DMS 273 treated with DMSO at 0.1 percent for 48 hours (cell line): Measurements from ENCODE around the gene ATP5F1D.

ENCODE experiments used
- DNase-seq: peaks from one replicate; lab custom pipeline; 2025; lab: John Stamatoyannopoulos, UW

ATP5F1D gene

DNA sequence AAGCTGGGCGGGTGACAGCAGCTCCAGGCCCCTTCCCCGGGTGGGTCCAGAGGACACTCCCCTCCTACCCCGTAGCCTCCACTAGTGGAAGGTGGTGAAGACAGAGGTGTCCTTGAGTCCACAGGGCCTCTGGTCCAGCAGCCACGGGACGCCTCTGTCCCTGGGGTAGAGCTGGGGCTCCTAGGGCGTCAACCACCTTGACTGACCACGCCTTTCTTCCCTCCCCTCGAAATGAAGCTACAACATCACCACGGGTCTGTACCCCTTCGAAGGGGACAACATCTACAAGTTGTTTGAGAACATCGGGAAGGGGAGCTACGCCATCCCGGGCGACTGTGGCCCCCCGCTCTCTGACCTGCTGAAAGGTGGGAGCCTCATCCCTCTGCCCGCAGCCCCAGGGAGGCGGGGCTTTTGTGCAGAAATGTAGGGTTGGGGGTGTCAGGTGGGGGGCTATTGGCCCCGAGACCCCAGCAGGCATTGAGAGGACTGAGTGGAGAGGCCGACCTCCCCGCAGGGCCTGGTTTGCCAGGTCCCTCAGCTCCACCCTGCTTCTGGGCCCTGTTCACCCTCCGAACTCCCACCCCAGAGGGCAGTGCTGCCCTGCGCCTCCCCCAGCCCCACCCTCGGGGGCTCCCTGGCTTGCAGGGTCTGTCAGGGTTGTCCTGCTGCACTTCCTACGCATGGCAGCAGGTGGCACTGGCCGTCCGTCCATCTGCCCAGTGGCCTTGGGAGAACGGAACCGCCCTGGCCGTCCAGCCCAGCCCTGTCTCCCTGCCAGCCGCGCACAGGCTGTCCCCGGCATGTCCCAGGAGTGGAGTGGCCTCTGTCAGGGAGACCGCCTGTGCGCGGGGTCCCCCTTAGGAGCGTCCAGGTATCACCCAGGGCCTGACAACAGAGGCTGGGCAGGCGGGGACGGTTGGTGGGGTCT, 20.3 kb upstream of the ATP5F1D start:
- DNase-seq: no peak

DNA sequence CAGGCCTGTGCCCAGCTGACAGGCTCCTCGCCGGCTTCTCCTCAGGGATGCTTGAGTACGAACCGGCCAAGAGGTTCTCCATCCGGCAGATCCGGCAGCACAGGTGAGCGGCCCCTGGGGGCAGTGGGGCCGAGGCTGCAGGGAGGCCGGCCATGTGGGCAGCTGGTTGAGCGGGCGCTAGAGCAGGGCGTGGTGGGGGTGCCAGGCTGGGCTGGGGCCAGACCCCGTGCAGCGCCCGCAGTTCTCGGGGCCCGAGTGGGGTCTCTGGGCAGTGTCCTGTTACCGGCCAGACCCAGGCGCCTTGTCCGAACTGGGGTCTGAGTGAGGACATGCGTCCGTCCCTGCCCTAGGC, 19.7 kb upstream of the ATP5F1D start:
- DNase-seq: no peak

DNA sequence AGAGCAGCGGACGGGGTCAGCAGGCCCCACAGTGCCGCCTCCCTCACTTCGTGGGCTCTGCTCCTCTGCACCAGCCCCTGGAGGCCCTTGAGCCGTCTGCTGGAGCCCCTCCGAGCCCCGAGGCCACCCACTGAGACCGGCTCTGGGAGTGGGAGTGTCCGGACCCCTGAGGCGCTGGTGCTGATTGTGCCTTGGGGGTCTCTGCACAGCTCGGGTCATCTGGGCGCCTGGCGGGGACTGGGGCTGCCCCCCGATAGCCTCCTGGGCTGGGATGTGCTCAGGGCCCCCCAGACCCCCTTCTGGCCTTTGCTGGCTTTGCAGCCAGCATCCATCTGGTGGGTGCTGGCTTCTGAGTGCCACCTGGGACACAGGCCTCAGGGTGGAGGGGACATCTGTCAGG, 19.2 kb upstream of the ATP5F1D start:
- DNase-seq: no peak

DNA sequence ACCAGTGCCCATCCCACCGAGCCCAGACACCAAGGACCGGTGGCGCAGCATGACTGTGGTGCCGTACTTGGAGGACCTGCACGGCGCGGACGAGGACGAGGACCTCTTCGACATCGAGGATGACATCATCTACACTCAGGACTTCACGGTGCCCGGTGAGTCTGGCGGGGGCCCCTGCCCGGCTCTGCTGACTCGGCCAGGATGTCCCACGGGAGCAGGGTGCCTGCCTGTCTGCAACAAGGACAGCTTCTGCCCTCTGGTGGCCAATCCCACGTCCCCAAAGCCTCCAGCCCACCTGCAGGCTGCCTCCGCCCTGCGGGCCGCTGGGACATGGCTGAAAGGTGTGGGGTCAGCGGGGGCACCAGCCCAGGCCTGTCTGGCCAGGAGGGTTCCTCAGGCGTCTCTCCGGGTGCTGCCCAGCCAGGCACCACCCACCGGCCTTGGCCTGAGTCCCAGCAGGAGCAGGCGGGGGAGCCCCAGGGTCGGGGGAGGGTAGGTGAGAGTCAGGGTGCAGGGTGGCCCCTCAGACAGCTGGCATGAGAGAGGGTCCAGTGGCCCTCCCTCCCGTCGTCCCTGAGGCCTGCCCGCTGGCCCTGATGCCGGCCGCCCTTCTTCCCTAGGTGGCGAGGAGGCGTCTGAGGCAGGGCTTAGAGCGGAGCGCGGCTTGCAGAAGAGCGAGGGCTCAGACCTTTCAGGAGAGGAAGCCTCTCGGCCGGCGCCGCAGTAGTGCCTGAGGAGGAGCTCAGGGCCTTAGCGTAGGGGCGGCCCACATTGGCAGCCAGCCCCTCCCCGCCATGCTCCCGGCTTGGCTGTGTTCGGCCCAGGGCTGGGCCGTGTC, 18.3 kb upstream of the ATP5F1D start:
- DNase-seq: no peak

DNA sequence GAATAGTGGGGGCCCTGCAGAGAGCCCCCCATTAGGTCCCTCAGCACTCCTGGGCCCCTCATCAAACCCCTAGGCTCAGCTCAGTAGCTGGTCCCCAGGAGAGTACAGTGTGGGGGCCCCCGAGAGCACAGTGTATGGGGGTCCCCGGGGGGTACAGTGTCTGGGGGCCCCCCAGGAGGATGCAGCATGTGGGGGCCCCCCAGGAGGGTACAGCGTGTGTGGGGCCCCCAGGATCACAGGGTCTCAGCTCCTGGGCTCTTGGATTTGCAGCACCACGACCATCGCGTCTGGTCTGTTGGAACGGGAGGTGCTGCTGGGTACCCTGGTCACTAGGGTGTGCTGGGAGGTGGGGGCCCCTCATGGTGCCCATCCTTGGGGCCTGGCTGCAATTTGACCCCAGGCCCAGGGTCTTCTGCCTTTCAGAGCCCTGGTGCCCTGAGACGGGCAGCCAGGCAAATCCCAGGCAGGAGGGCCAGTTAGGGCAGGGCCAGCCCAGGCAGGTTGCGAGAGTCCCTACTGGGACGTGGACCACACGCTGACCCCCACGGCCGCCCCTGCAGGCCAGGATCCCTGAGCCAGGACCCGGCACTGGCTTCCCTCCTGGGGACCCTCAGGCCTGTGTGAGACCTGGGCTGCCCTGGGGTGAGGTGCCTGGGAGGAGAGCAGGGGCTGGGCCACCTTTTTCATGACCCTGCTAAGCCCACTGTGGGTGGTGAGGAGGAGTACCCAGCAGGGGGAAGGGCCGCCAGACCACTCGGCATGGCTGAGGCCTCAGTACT, 17.3 kb upstream of the ATP5F1D start:
- no peak for DNase-seq

DNA sequence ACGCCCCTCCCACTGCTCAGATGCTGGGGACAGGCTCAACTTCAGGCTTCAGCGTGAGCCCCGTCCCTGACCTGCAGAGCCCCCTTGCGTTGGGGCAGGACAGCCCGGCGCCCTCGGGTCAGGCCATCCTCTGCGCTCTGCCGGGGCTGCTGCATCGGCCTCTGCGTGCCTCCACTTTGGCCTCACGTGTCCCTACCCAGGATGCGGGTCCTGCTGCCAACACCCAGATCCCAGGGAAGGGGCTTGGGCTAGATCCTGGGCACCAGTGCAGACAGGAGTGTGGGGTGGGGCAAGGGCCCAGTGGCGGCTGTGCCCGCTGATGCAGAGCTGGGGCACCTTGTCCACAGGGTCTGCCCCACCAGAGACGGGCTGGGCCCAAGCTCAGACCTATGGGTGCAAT, 16.7 kb upstream of the ATP5F1D start:
- DNase-seq: no peak

DNA sequence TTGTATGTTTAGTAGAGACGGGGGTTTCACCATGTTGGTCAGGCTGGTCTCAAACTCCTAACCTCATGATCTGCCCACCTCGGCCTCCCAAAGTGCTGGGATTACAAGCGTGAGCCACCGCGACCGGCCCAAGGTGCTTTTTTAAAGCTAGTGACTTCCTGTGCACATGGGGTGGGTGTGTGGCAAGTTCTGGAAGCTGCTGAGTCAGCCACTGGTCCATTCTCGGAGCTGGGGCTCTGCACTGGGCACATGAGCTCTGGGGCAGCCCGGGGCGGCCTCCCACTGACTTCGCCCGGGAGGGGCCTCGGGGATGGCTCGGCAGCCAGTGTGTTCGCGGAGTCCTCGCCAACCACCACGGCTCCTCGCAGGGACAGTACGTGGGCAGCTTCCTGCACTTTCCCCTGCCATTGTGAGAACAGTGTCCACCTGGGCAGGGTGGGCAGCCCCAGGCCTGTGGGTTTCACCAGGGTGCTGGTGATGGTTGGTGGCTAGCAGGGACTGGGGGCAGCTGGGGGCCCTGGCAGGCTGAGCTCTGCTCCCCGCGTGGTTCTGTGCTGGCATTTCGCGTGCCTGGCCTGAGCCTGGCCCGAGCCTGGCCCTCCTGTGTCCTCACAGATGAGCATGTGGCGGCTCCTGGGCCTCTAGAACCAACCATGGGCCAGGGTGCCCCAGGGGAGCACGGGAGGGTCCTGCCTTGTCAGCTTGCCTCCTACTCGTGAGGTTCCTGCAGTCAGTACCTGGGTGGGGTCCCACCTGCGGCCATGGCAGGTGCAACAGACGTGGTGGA, 15.9 kb upstream of the ATP5F1D start:
- no peak for DNase-seq

DNA sequence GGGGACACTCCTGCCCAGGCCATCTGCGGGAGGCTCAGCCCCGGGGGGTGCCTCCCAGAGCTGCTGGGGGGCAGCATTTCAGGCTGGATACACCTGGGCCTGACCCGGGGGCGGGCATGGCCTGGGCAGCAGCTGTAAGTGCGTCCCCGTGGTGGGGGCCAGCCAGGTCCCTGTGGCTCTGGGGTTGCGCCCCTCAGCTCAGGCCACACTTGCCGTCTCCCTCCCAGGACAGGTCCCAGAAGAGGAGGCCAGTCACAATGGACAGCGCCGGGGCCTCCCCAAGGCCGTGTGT, 15.4 kb upstream of the ATP5F1D start:
- no peak for DNase-seq

DNA sequence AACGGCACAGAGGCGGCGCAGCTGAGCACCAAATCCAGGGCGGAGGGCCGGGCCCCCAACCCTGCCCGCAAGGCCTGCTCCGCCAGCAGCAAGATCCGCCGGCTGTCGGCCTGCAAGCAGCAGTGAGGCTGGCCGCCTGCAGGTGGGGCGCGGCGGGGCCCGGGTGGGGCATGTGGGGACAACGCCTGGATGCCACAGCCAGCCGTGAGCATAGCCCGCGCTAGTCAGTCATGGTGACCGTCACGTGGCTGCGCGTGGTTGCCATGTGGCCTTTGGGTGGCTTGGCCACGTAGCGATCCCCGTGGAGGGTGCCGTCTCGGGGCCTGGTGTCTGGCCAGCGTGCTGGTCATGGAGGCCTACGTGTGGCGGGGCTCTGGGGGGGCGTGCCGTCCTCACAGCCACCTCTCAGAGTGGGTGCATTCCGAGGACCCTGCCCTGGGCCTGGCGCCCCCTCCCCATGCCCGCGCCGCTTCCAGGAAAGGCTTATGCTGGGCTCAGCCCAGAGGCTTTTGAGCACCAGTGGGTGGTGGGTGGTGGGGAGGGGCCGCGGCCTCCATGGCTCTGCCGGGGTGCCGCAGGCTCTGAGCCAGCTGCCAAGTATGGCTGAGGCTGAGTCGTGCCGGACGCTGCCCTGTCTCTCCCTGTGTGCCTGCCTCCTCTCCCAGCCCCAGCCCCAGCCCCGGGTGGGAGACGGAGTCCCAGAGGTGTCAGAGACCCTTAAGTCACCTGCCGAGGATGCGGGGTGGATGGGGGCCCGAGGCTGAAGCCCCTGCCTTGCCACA, 14.8 kb upstream of the ATP5F1D start:
- DNase-seq: no peak

DNA sequence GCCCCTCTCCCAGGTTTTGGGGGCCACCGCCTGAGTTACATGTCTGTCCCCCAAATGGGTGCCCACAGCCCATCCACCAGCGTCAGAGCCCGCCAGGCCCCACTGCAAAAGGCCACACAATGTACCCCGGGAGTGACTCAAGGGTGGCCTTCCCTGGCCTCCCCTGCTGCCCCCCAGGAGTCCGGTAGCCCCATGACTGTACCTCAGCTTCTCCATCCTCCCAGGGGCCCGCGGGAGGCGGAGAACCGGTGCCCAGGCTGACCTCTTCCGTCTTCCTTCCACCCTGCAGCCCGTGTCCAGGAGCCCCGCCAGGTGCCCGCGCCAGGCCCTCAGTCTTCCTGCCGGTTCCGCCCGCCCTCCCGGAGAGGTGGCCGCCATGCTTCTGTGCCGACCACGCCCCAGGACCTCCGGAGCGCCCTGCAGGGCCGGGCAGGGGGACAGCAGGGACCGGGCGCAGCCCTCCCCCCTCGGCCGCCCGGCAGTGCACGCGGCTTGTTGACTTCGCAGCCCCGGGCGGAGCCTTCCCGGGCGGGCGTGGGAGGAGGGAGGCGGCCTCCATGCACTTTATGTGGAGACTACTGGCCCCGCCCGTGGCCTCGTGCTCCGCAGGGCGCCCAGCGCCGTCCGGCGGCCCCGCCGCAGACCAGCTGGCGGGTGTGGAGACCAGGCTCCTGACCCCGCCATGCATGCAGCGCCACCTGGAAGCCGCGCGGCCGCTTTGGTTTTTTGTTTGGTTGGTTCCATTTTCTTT, 14.1 kb upstream of the ATP5F1D start:
- DNase-seq: no peak

DNA sequence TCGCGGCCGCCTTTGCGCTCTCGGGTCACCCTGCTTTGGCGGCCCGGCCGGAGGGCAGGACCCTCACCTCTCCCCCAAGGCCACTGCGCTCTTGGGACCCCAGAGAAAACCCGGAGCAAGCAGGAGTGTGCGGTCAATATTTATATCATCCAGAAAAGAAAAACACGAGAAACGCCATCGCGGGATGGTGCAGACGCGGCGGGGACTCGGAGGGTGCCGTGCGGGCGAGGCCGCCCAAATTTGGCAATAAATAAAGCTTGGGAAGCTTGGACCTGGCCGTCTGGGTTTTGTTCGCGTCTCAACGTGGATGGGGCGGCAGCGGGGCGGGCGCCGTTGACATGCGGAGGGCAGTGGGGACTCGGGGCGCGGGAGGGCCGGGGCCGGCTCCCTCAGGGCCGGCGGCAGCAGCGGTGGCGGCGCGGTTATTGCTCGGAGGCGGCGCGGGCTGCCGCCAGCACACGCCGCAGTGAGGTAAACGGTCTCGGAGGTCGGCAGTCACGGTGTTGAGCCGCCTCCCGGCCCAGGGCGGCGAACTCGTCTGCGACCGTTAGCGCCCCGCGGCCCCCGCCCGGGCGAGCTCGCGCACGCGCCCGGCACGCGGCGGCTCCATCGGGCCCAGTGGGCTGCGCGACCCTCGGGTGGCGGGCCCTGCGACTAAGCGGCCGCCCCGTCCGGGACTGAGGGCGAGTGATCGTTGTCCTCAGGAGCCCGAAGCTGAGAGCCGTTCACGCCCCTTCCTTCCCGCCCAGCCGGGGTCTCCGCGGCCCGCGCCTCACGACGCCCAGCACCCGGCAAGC, 13.2 kb upstream of the ATP5F1D start:
- DNase-seq: no peak

DNA sequence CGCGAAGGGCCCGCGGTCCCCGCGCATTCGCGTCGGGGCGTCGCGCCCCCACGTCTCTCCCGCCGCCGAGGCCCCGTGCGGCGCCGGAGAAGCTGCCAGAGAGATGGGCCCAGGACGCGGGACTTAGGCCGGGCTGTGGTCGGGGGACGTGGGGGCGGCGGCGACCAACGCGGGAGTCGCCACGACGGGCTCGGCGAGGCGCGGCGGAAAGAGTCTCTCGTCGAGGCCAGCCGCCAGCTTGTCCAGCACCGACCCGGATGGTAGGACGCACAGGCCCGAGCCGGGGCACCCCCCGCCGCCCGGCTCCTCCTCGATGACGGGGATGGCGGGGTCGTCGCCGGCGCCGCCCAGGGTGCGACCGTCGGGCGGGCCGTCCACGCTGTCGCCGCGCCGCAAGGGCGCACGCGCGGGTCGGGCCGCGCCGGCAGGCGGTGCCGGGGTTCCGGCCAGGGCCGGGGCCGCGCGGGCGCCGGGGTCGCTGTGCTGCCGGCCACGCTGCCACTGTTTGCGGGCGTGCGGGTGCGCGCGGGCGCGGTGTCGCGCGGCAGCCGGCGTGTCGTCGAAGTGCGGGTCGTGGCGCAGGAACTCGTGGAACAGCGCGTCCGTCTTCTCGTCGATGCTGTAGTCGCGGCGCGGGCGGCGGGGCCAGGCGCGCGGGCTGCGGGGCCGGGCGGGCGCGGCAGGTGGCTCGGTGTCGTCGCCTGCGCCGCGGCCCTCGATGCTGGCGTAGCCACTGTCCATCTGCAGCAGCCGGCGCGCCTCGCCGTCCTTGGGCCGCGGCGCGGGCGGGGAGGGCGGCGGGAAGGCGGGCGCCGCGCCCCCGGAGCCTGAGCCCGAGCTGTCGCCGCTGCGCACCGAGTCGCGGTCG, 12.3 kb upstream of the ATP5F1D start:
- no peak for DNase-seq

DNA sequence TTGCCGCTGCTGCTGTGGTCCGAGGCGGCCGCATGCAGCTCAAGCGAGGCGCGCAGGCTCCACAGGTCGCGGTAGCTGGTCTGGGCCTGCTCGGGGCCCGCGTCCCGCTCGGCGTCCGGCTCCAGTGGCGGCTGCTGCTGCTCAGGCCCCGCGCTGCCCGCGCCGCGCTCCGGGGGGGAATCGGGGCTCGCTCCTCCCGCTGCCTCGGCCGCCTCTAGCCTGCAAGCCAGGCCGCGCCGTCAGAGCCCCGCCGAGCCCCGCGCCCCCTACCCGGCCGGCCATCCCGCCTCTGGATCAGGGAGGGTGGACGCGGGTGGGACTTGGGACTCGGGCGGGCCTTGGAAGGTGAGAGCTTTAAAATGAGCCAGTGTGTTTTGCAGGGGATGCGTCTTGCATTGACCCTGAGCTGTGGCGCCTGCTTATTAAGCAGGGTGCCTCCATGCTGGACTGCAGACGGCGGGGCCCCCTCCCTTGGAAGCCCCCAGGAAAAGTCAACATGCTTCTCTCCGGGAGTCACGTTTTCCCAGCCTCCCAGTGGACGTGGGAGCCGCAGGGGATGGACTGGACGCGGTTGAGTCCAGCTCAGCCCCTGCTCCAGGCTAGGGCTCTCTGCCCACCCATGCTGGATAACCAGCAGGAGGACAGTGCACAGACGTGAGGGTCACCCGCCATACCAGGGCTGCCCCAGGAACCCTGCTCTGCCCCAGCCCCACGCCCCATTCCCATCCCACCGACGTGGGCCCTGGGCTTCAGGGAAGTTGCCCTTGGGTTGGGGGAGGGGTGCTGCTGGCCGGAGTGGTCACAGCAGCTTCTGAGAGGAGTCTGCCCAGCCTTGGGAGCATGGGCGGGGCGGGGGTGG, 11.4 kb upstream of the ATP5F1D start:
- no peak for DNase-seq

DNA sequence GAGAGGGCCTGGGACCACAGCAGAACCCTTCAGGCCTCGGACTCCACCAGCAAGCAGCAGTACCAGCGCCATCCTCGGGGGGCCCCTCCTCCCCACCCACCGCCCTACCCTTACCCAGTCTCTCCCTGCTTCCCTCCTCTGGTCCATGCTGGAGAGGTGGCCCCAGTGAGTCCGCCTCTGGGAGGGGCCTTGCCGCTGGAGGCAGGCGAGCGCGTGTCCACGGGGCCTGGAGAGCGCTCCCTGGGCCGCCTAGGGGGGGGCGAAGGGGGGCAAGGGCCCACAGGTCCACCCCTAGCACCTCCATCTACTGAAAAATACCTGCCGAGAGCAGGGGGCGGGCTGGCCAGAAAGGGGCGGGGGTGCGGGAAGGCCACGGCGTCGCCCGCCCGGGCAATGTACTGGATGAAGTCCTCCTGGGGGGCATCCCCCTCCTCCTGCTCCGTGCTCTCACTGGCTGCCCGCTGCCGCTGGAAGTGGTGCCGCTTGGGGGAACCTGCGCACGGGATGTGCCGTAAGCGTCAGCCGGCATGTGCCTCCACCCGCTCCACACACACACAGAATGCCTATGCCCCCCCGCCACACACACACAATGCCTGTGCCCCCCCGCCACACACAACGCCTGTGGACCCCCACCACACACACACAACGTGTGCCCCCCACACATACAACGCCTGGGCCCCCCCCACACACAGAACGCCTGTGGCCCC, 10.6 kb upstream of the ATP5F1D start:
- no peak for DNase-seq

DNA sequence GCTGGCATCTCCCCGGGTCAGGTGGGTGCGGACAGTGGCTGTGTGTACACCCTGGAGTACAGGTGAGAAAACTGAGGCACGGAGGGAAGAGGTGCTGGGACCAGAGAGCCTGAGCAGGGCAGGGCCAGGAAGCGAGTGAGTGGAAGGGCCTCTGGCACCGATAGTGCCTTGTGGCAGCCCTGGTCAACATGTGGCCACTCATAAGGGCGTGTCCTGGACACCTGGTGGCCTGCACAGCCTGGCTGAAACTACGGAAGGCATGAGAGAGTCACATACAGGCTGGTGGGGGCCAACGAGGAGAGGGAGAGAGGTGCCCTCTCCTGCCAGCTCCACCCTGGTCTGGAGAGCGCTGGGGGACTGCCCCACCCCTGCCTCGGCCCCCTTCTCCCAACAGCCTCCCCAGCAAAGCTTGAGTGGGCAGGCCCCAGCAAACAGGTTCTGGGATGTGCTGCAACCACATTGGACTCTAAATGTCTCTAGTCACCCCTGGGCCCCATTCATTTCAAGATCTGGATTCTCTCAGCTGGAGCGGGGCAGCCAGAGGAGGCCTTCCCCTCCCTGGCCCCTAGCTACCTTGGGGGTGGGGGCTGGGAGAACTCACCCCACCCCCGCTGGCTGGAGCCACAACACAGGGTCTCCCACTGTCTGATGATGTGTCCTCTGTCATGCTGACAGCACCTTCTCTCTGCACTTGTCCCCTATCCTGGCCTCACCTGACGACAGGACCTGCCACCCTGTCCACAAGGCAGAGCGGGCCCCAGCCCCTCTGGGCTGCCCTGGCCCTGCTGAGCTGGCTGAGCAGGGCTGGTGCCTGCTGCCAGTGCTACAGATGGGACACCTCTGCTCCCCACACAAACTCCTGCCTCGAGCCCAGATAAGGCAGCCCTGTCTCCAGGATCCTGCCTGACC, 9.6 kb upstream of the ATP5F1D start:
- DNase-seq: no peak

DNA sequence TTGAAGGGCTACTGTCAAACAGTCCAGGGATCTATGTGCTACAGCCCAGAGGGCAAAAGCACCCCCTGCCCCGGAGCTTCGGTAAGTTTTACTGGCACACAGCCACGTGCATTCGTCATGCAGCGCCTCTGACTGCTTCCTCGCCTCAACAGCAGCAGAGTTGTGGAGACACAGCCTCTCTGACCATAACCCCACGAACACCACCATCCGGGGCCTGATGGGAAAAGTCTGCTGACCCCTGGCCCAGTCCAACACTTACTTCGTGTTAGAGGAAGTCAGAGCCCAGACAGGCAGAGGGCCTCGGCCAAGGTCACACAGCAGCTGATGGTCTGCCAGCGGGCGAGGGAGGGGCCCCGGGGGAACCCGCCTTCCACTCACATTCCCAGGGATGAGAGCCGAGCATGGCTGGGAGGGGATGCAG, 8.9 kb upstream of the ATP5F1D start:
- no peak for DNase-seq
